Astrocyte of the spinal cord (primary cell): ENCODE results near the gene GPR68.
"Not testable (repeated sequence)": the region's sequence is repeated elsewhere in the genome, so short reads cannot be mapped to it uniquely, and the experiment has no call there.

Experiments
- DNase-seq: peaks from one replicate; pipeline ENCODE4 v3.0.0; 2011; ENCODE audit warnings: low read depth, low spot score
- H3K4me3 ChIP-seq: 2 replicates; pipeline ENCODE4 v1.5.1; 2011; ENCODE audit warnings: low read depth, mild to moderate bottlenecking, low read length, moderate library complexity
- CTCF ChIP-seq: IDR thresholded peaks from 2 replicates; pipeline ENCODE4 v1.5.1; 2012; ENCODE audit warnings: low read depth, mild to moderate bottlenecking, low read length, inconsistent platforms
- in situ Hi-C: cut with HindIII; loops from 2 replicates; pipeline ENCODE4 v1.10.0; 2017; ENCODE audit warnings: low sequenced_read_pairs

Gene GPR68

GRCh38 chr14:91187271-91187670 is 57.2 kb downstream of the GPR68 start:
- in situ Hi-C loops, result no loop called here
- no peak for DNase-seq
- no peak overlapping the region for H3K4me3 ChIP-seq
- TF ChIP-seq CTCF, result no peak

- in situ Hi-C loops, result no loop called here
- DNase-seq, result no peak
- no peak for TF ChIP-seq CTCF
- H3K4me3 ChIP-seq, result no peak overlapping the region
Observed at GRCh38 chr14:91186515-91187066, 57.9 kb downstream of the GPR68 start.

DNA sequence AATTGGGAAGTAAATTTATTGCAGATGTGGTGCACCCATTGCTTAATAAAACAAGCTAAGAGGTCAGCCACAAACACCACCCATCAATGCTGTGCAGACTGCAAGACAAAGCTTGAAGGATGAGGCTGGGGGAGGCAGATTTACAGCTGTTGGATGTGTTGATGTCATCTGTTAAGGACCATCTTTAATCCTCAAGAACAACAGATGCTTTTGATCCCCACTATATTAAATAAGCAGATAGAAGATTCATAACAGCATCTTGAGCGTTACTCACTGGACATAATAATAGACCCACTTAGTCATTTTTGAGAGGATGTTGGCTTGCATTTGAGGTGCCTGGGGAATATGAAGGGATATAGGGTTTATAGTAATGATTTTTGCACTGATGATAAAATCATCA is 58.8 kb downstream of the GPR68 start:
- no peak for DNase-seq
- in situ Hi-C loops, result no loop called here
- TF ChIP-seq CTCF, result no peak
- no peak overlapping the region for H3K4me3 ChIP-seq

- in situ Hi-C loops, result no loop called here
- H3K4me3 ChIP-seq, result no peak overlapping the region
- TF ChIP-seq CTCF, result no peak
- DNase-seq, result no peak
Observed at GRCh38 chr14:91184559-91184958, 59.9 kb downstream of the GPR68 start.

GRCh38 chr14:91182753-91183152 is 61.8 kb downstream of the GPR68 start:
- H3K4me3 ChIP-seq, in situ Hi-C loops, DNase-seq: not testable (repeated sequence)
